HCT116 (cell line): ENCODE results near the gene ATP8B3. TPM values are rescaled to one million over a fixed set of nuclear protein-coding genes. Genes with fewer than 3 reads are reported as not detected.

Experiments used
- ATAC-seq: fragments of 200-7000 bp; cut with Tn5 transposase; 2 replicates; pipeline ENCODE4 v1.9.1; 2020; ENCODE audit warnings: mild to moderate bottlenecking, moderate library complexity
- BruUV-seq: library from RNA; stranded (reverse); fragments of 400-500 nt; replicated peaks from 2 replicates; lab custom pipeline; 2021; lab: Mats Ljungman, UMichigan
- CTCF ChIA-PET: fragments of 300-600 bp; sonication (Branson Sonifier 250); formaldehyde crosslinking; loops from one replicate; lab custom pipeline; 2021; ENCODE audit warnings: antibody characterized with exemption; lab: Charles Lee
- POLR2A ChIA-PET: fragments of 300-600, 350-600 bp; sonication (Branson Sonifier 250); formaldehyde crosslinking; loops from one replicate; lab custom pipeline; 2021; ENCODE audit warnings: antibody characterized with exemption; lab: Charles Lee
- RAD21 ChIA-PET, 2 experiments: fragments of 300-600 bp; sonication (Branson Sonifier 250); formaldehyde crosslinking; loops; one replicate each; lab custom pipeline; 2023; ENCODE audit warnings: low total read pairs in 2 of 2; ENCODE audit not compliant: uncharacterized antibody in 2 of 2, unreplicated experiment in 2 of 2, low non-redundant PET in 1 of 2; lab: Charles Lee
- DNase-seq: peaks from one replicate; pipeline ENCODE4 v3.0.0-alpha.2; 2010; ENCODE audit warnings: low read depth, low spot score
- H2AFZ ChIP-seq: fragments of 200-600 bp; shearing (Covaris generic), sonication (generic); 2 replicates; pipeline ENCODE4 v1.6.1; 2017; ENCODE audit warnings: low read depth, mixed run types, mixed read lengths, antibody characterized with exemption, low read length; ENCODE audit not compliant: poor library complexity, severe bottlenecking
- H3K27ac ChIP-seq: 2 replicates; pipeline ENCODE4 v1.5.1; 2012; ENCODE audit warnings: low read depth, low read length
- H3K27me3 ChIP-seq: fragments of 200-600 bp; sonication (generic); 2 replicates; pipeline ENCODE4 v1.6.1; 2016; ENCODE audit warnings: mixed run types, low read length, mixed read lengths; ENCODE audit not compliant: insufficient read depth
- H3K36me3 ChIP-seq, 2 experiments: fragments of 200-500 bp in 1 of 2; fragments of 200-600 bp in 1 of 2; sonication (Bioruptor generic) in 1 of 2; sonication (generic) in 1 of 2; 2 replicates each; pipeline versions ENCODE4 v1.5.1 to v1.6.1; 2014 to 2016; ENCODE audit warnings: low read length in 2 of 2, inconsistent platforms in 1 of 2, mixed read lengths in 1 of 2, mixed run types in 1 of 2; ENCODE audit not compliant: insufficient read depth in 2 of 2, control insufficient read depth in 1 of 2
- H3K4me1 ChIP-seq, 2 experiments: fragments of 200-600 bp in 1 of 2; sonication (generic) in 1 of 2; 2 replicates each; pipeline versions ENCODE4 v1.5.1 to v1.6.1; 2012 to 2017; ENCODE audit warnings: low read length in 2 of 2, inconsistent platforms in 1 of 2, mild to moderate bottlenecking in 1 of 2, mixed read lengths in 1 of 2, mixed run types in 1 of 2, moderate library complexity in 1 of 2; ENCODE audit not compliant: insufficient read depth in 2 of 2, control insufficient read depth in 1 of 2
- H3K4me2 ChIP-seq: fragments of 200-600 bp; sonication (generic); 2 replicates; pipeline ENCODE4 v1.6.1; 2017; ENCODE audit warnings: mixed run types, low read length, mixed read lengths
- H3K4me3 ChIP-seq, 2 experiments: fragments of 200-600 bp in 1 of 2; sonication (generic) in 1 of 2; replicated peaks in 1 of 2; 2 replicates each; pipeline ENCODE4 v1.5.1; 2011 to 2016; ENCODE audit warnings: low read length in 2 of 2, control low read depth in 1 of 2, low read depth in 1 of 2, mild to moderate bottlenecking in 1 of 2, mixed read lengths in 1 of 2, mixed run types in 1 of 2
- H3K79me2 ChIP-seq: fragments of 200-600 bp; sonication (generic); 2 replicates; pipeline ENCODE4 v1.6.1; 2017; ENCODE audit warnings: mild to moderate bottlenecking, mixed run types, low read length, moderate library complexity, mixed read lengths; ENCODE audit not compliant: insufficient read depth
- H3K9ac ChIP-seq: fragments of 200-600 bp; sonication (generic); 2 replicates; pipeline ENCODE4 v1.6.1; 2016; ENCODE audit warnings: low read length, mixed read lengths
- H3K9me2 ChIP-seq: fragments of 200-600 bp; sonication (generic), shearing (Covaris generic); 2 replicates; pipeline ENCODE4 v1.6.1; 2017; ENCODE audit warnings: mixed run types, mild to moderate bottlenecking, moderate library complexity; ENCODE audit not compliant: insufficient read depth
- H3K9me3 ChIP-seq, 2 experiments: fragments of 200-500 bp in 1 of 2; fragments of 200-600 bp in 1 of 2; sonication (Bioruptor generic) in 1 of 2; sonication (generic) in 1 of 2; 2 replicates each; pipeline ENCODE4 v1.6.1; 2014 to 2017; ENCODE audit warnings: low read length in 2 of 2, mixed read lengths in 2 of 2, inconsistent platforms in 1 of 2, low read depth in 1 of 2, mild to moderate bottlenecking in 1 of 2, mixed run types in 1 of 2, moderate library complexity in 1 of 2; ENCODE audit not compliant: control insufficient read depth in 1 of 2, insufficient read depth in 1 of 2
- H4K20me1 ChIP-seq: fragments of 200-600 bp; sonication (generic), shearing (Covaris generic); 2 replicates; pipeline ENCODE4 v1.6.1; 2017; ENCODE audit warnings: mixed run types, mild to moderate bottlenecking, moderate library complexity; ENCODE audit not compliant: insufficient read depth
- ATF3 ChIP-seq: IDR thresholded peaks from 2 replicates; pipeline ENCODE4 v1.6.1; 2012
- CBX3 ChIP-seq: IDR thresholded peaks from 2 replicates; pipeline ENCODE4 v1.6.1; 2012; ENCODE audit warnings: low read depth
- CEBPB ChIP-seq: IDR thresholded peaks from 2 replicates; pipeline ENCODE4 v1.6.1; 2012; ENCODE audit warnings: low read depth
- CTCF ChIP-seq, 3 experiments: fragments of 200-600 bp in 1 of 3; sonication (generic) in 1 of 3; IDR thresholded peaks in 2 of 3; conservative IDR thresholded peaks in 1 of 3; 2 replicates each; pipeline ENCODE4 v1.5.1; 2012 to 2017; ENCODE audit warnings: low read depth in 2 of 3, low read length in 2 of 3, antibody characterized with exemption in 1 of 3, borderline replicate concordance in 1 of 3, control low read depth in 1 of 3, mild to moderate bottlenecking in 1 of 3, mixed read lengths in 1 of 3, mixed run types in 1 of 3, moderate library complexity in 1 of 3; ENCODE audit not compliant: insufficient read depth in 1 of 3
- EZH2 ChIP-seq: fragments of 200-600 bp; sonication (generic); IDR thresholded peaks from 2 replicates; pipeline ENCODE4 v1.6.1; 2017; ENCODE audit warnings: antibody characterized with exemption, mixed run types
- JUND ChIP-seq: IDR thresholded peaks from 2 replicates; pipeline ENCODE4 v1.6.1; 2012
- POLR2A ChIP-seq: IDR thresholded peaks from 2 replicates; pipeline ENCODE4 v1.7.0; 2011; ENCODE audit warnings: borderline replicate concordance; ENCODE audit not compliant: insufficient read depth, insufficient read length; ENCODE audit errors: extremely low read depth
- POLR2AphosphoS5 ChIP-seq: IDR thresholded peaks from 2 replicates; pipeline ENCODE4 v1.6.1; 2011; ENCODE audit warnings: mild to moderate bottlenecking, low read depth, low read length, moderate library complexity
- RAD21 ChIP-seq: IDR thresholded peaks from 2 replicates; pipeline ENCODE4 v1.6.1; 2012; ENCODE audit warnings: low read depth, mild to moderate bottlenecking
- REST ChIP-seq: IDR thresholded peaks from 2 replicates; pipeline ENCODE4 v1.6.1; 2012; ENCODE audit warnings: low read depth
- SIN3A ChIP-seq: IDR thresholded peaks from 2 replicates; pipeline ENCODE4 v1.6.1; 2012; ENCODE audit warnings: low read depth
- SP1 ChIP-seq: IDR thresholded peaks from 2 replicates; pipeline ENCODE4 v1.6.1; 2012; ENCODE audit warnings: low read depth
- SRF ChIP-seq: IDR thresholded peaks from 2 replicates; pipeline ENCODE4 v1.6.1; 2012; ENCODE audit warnings: low read depth
- TCF7L2 ChIP-seq: IDR thresholded peaks from 2 replicates; pipeline ENCODE4 v1.7.0; 2011; ENCODE audit warnings: borderline replicate concordance, inconsistent platforms; ENCODE audit not compliant: insufficient read depth, insufficient read length; ENCODE audit errors: extremely low read depth
- YY1 ChIP-seq: IDR thresholded peaks from 2 replicates; pipeline ENCODE4 v1.6.1; 2011; ENCODE audit warnings: low read length, low read depth, moderate library complexity, mild to moderate bottlenecking; ENCODE audit not compliant: insufficient replicate concordance; ENCODE audit errors: extremely low read depth
- ZNF274 ChIP-seq: fragments of 200-500 bp; sonication (Bioruptor generic); IDR thresholded peaks from 2 replicates; pipeline ENCODE4 v1.6.1; 2014; ENCODE audit warnings: mild to moderate bottlenecking, low read depth, low read length, inconsistent platforms
- intact Hi-C: fragments of 100-400 bp; cut with micrococcal nuclease; formaldehyde crosslinking; loops from 2 replicates; pipeline ENCODE4 v1.10.0; 2022
- total RNA-seq: library from RNA; stranded (reverse); gene quantifications from one replicate; pipeline ENCODE4 v1.2.1, GENCODE V29; 2021; ENCODE audit not compliant: unreplicated experiment

The ATP8B3 gene
- total RNA-seq, 1 experiment from 2014 or later, result 17.0 TPM

- no peaks in the 10 kb centered on the region for H4K20me1 ChIP-seq
- H3K9ac ChIP-seq, result no peak overlapping the region
- BruUV-seq, result no TSS peak
- H3K36me3 ChIP-seq, result 0 out of 4 replicates have a peak, but pooled peaks cover 0 to 4% of the 10 kb centered on the region in 2 experiments
- H3K79me2 ChIP-seq, result no peaks in the 10 kb centered on the region
- intact Hi-C loops, result no loop called here
- ChIA-PET CTCF (no interaction called here), RAD21 (interaction anchor here in 1 of 2 experiments (0.7 kb wide), 1 partner anchor 11 kb away, joined by 4 read pairs; no protein-coding TSS in a partner anchor), POLR2A (interaction anchor here (3.2 kb wide), 1 partner anchor 10 kb away, joined by 12 read pairs; no protein-coding TSS in a partner anchor)
- no peak overlapping the region for H3K4me3 ChIP-seq
- H3K27me3 ChIP-seq, result no peaks in the 10 kb centered on the region
- no peaks in the 10 kb centered on the region for H3K4me1 ChIP-seq
- ATAC-seq (no peak), DNase-seq (no peak)
- no peaks in the 10 kb centered on the region for H3K9me2 ChIP-seq
- no peak overlapping the region for H3K4me2 ChIP-seq
- no peak overlapping the region for H2AFZ ChIP-seq
- H3K9me3 ChIP-seq, result no peaks in the 10 kb centered on the region; a peak in 1 of 4 replicates
- TF ChIP-seq ZNF274 (no peak), CTCF (IDR thresholded peaks at IDR 0.05 in 2 of 3, conservative IDR thresholded peaks at IDR 0.05 in 1 of 3; ENCODE audit: borderline replicate concordance in 1 of 3, insufficient read depth in 1 of 3, low read depth in 2 of 3, low read length in 2 of 3) (no peak), SP1 (no peak), SRF (no peak), YY1 (no peak), CEBPB (no peak), CBX3 (no peak), ATF3 (no peak), EZH2 (no peak), JUND (no peak), TCF7L2 (no peak), REST (no peak), POLR2A (no peak), POLR2AphosphoS5 (no peak), RAD21 (no peak), SIN3A (no peak)
- no peak overlapping the region; the same call in 1 of the 2 replicates for H3K27ac ChIP-seq
Observed at GRCh38 chr19:1736280-1736679, 75.8 kb downstream of the ATP8B3 start.
